ENCODE measurements around the gene TANC1. TPM values are rescaled to one million over a fixed set of nuclear protein-coding genes. Genes with fewer than 3 reads are reported as not detected.

Gene TANC1
- total RNA-seq, 2 donors from 2014 or later = 2.9 to 9.5 TPM

GRCh38 chr2:159082119-159082518 lies 113.7 kb downstream of the TANC1 start:
- Histone ChIP-seq H3K27ac (ENCODE audit: low read depth, low read length) (no peak overlapping the region), H3K4me3 (ENCODE audit: low read length) (no peak overlapping the region), H3K36me3 (ENCODE audit: control insufficient read depth, insufficient read depth, low read length) (no peaks in the 10 kb centered on the region), H3K9ac (ENCODE audit: extremely low read depth, low read length, poor library complexity, severe bottlenecking) (no peak overlapping the region), H3K9me3 (ENCODE audit: control insufficient read depth, low read length) (no peaks in the 10 kb centered on the region), H3K27me3 (ENCODE audit: control insufficient read depth, insufficient read depth, low read length, poor library complexity, severe bottlenecking) (no peaks in the 10 kb centered on the region), H3K4me1 (ENCODE audit: control insufficient read depth, insufficient read depth, low read length) (no peaks in the 10 kb centered on the region)
- Mint-ChIP-seq H3K36me3 (ENCODE audit: low read depth) (no peaks in the 10 kb centered on the region), H3K4me1 (peaks cover 2% of the 10 kb centered on the region), H3K9me3 (no peaks in the 10 kb centered on the region), H3K4me3 (no peak overlapping the region), H3K27ac (no peak overlapping the region), H3K27me3 (ENCODE audit: insufficient read depth) (no peaks in the 10 kb centered on the region)
- 91% methylated on average over 4 of the region's 4 CpGs; no CpG with 5 or more reads in 1 of the 2 experiments for WGBS, 2 experiments (ENCODE audit: insufficient coverage in 1 of 2, insufficient read length in 1 of 2)
- TF ChIP-seq CTCF (conservative IDR thresholded peaks at IDR 0.05) = no peak
- no peak for DNase-seq

GRCh38 chr2:159084384-159085370 lies 116.2 kb downstream of the TANC1 start:
- Mint-ChIP-seq H3K36me3 (ENCODE audit: low read depth) (no peaks in the 10 kb centered on the region), H3K27ac (no peak overlapping the region), H3K4me1 (peaks cover 6% of the 10 kb centered on the region), H3K27me3 (ENCODE audit: insufficient read depth) (no peaks in the 10 kb centered on the region), H3K4me3 (no peak overlapping the region), H3K9me3 (no peaks in the 10 kb centered on the region)
- Histone ChIP-seq H3K9me3 (ENCODE audit: control insufficient read depth, low read length) (no peaks in the 10 kb centered on the region), H3K36me3 (ENCODE audit: control insufficient read depth, insufficient read depth, low read length) (peaks cover 5% of the 10 kb centered on the region), H3K27me3 (ENCODE audit: control insufficient read depth, insufficient read depth, low read length, poor library complexity, severe bottlenecking) (no peaks in the 10 kb centered on the region), H3K4me3 (ENCODE audit: low read length) (no peak overlapping the region), H3K27ac (ENCODE audit: low read depth, low read length) (no peak overlapping the region), H3K4me1 (ENCODE audit: control insufficient read depth, insufficient read depth, low read length) (no peaks in the 10 kb centered on the region), H3K9ac (ENCODE audit: extremely low read depth, low read length, poor library complexity, severe bottlenecking) (no peak overlapping the region)
- DNase-seq = no peak
- WGBS, 2 experiments (ENCODE audit: insufficient coverage in 1 of 2, insufficient read length in 1 of 2) = 82 to 83% methylated on average over 5 to 6 of the region's 7 CpGs
- TF ChIP-seq CTCF (conservative IDR thresholded peaks at IDR 0.05) = no peak

- DNase-seq = no peak
- no peak overlapping the region for H3K27ac ChIP-seq (ENCODE audit: low read depth, low read length)
- no peaks in the 10 kb centered on the region for H3K27me3 Mint-ChIP-seq (ENCODE audit: insufficient read depth)
- peaks cover 11% of the 10 kb centered on the region for H3K4me1 Mint-ChIP-seq
- H3K27me3 ChIP-seq (ENCODE audit: control insufficient read depth, insufficient read depth, low read length, poor library complexity, severe bottlenecking) = no peaks in the 10 kb centered on the region
- no peaks in the 10 kb centered on the region for H3K4me1 ChIP-seq (ENCODE audit: control insufficient read depth, insufficient read depth, low read length)
- no peak for TF ChIP-seq CTCF (conservative IDR thresholded peaks at IDR 0.05)
- H3K4me3 ChIP-seq (ENCODE audit: low read length) = no peak overlapping the region
- no peaks in the 10 kb centered on the region for H3K9me3 ChIP-seq (ENCODE audit: control insufficient read depth, low read length)
- peaks cover 21% of the 10 kb centered on the region for H3K36me3 ChIP-seq (ENCODE audit: control insufficient read depth, insufficient read depth, low read length)
- H3K36me3 Mint-ChIP-seq (ENCODE audit: low read depth) = no peaks in the 10 kb centered on the region
- WGBS, 2 experiments (ENCODE audit: insufficient coverage in 1 of 2, insufficient read length in 1 of 2) = 98% methylated on average over 1 of the region's 1 CpG; no CpG with 5 or more reads in 1 of the 2 experiments
- no peak overlapping the region for H3K4me3 Mint-ChIP-seq
- H3K27ac Mint-ChIP-seq = no peak overlapping the region
- no peak overlapping the region for H3K9ac ChIP-seq (ENCODE audit: extremely low read depth, low read length, poor library complexity, severe bottlenecking)
- no peaks in the 10 kb centered on the region for H3K9me3 Mint-ChIP-seq
Measured at GRCh38 chr2:159086342-159086741, 117.9 kb downstream of the TANC1 start.
